Peyer's patch (tissue), 4 donors: Measurements from ENCODE around the gene FAM241A. TPM values are rescaled to one million over a fixed set of nuclear protein-coding genes. Genes with fewer than 3 reads are reported as not detected.

Source experiments
- DNase-seq, 3 donors: peaks; one replicate each; pipeline ENCODE4 v3.0.0-alpha.2; 2017 to 2019
- H3K27ac ChIP-seq, 4 donors: fragments of 200-600 bp; sonication (generic); one replicate each; pipeline ENCODE4 v1.5.1; 2016 to 2019
- H3K27me3 ChIP-seq, 2 donors: fragments of 200-600 bp; sonication (generic); one replicate each; pipeline ENCODE4 v1.5.1; 2019
- H3K36me3 ChIP-seq, 3 donors: fragments of 200-600 bp; sonication (generic); one replicate each; pipeline ENCODE4 v1.5.1; 2016 to 2019
- H3K4me1 ChIP-seq, 4 donors: fragments of 200-600 bp; sonication (generic); one replicate each; pipeline ENCODE4 v1.5.1; 2016 to 2019
- H3K4me3 ChIP-seq, 4 donors: fragments of 200-600 bp; sonication (generic); 1 replicate in 3 of 4; 2 replicates in 1 of 4; pipeline ENCODE4 v1.5.1; 2016 to 2019; ENCODE audit warnings: mild to moderate bottlenecking in 1 of 4
- H3K9me3 ChIP-seq, 4 donors: fragments of 200-600 bp; sonication (generic); one replicate each; pipeline ENCODE4 v1.5.1; 2016 to 2019; ENCODE audit warnings: mild to moderate bottlenecking in 1 of 4
- CTCF ChIP-seq, 6 experiments: fragments of 450-650 bp in 4 of 6; fragments of 200-600 bp in 2 of 6; sonication (generic) in 1 of 6; IDR thresholded peaks; one replicate each; pipeline ENCODE4 v1.5.1; 2017 to 2019; ENCODE audit warnings: antibody characterized with exemption in 6 of 6, mild to moderate bottlenecking in 3 of 6, moderate library complexity in 1 of 6
- POLR2A ChIP-seq, 2 donors: fragments of 450-650 bp; IDR thresholded peaks; one replicate each; pipeline ENCODE4 v1.5.1; 2017; ENCODE audit warnings: antibody characterized with exemption in 2 of 2, mild to moderate bottlenecking in 2 of 2, moderate library complexity in 2 of 2
- total RNA-seq, 4 donors: library from RNA; depleted of rRNA; stranded (reverse); fragments of >200 nt; gene quantifications; one replicate each; pipeline ENCODE4 v1.1.0, GENCODE V29; 2016

The FAM241A gene
- total RNA-seq, 4 donors from 2014 or later: 0.47 to 2.5 (median 1.2) TPM

GRCh38 chr4:112230879-112231778 lies 85.9 kb downstream of the FAM241A start:
- Histone ChIP-seq H3K27ac (peak overlapping the region; percentile 95 to 100 (median 98)), H3K4me3 (peak overlapping the region; percentile 80 to 99 (median 96)), H3K9me3 (no peaks in the 10 kb centered on the region), H3K4me1 (peaks cover 0 to 5% (median 0%) of the 10 kb centered on the region in 4 donors), H3K36me3 (no peaks in the 10 kb centered on the region), H3K27me3 (no peaks in the 10 kb centered on the region)
- TF ChIP-seq POLR2A (IDR thresholded peaks at IDR 0.05) (no peak), CTCF (IDR thresholded peaks at IDR 0.05) (no peak)
- DNase-seq: peak; percentile 96 to 100 (median 99)

GRCh38 chr4:112231779-112232713 lies 86.8 kb downstream of the FAM241A start, which contains the start of gene AP1AR:
Gene AP1AR (plus strand): TSS chr4:112231787. CDS start chr4:112232092, 305 bp downstream.
- peak within 1 kb of the TSS; percentile 95 to 100 (median 98) for H3K27ac ChIP-seq
- no peaks in the 10 kb centered on the region for H3K9me3 ChIP-seq
- peak within 1 kb of the TSS; percentile 80 to 99 (median 96) for H3K4me3 ChIP-seq
- no peaks in the 10 kb centered on the region for H3K36me3 ChIP-seq
- peak; percentile 94 to 96 for TF ChIP-seq POLR2A (IDR thresholded peaks at IDR 0.05)
- TF ChIP-seq CTCF (IDR thresholded peaks at IDR 0.05): peak in 5 of 6 experiments; percentile 15 to 39 (median 36)
- DNase-seq: peak; percentile 86 to 94 (median 88)
- H3K4me1 ChIP-seq: peaks cover 0 to 5% (median 0%) of the 10 kb centered on the region in 4 donors
- H3K27me3 ChIP-seq: no peaks in the 10 kb centered on the region

- Histone ChIP-seq H3K4me3 (no peak overlapping the region), H3K9me3 (no peaks in the 10 kb centered on the region), H3K27me3 (no peaks in the 10 kb centered on the region), H3K27ac (no peak overlapping the region), H3K4me1 (peaks cover 0 to 5% (median 0%) of the 10 kb centered on the region in 4 donors), H3K36me3 (no peaks in the 10 kb centered on the region)
- DNase-seq: peak in 2 of 3 donors; percentile 55 to 88
- peak; percentile 41 to 92 (median 83) for TF ChIP-seq CTCF (IDR thresholded peaks at IDR 0.05)
- TF ChIP-seq POLR2A (IDR thresholded peaks at IDR 0.05): no peak
These were observed 89.8 kb downstream of the FAM241A start for GRCh38 chr4:112234952-112235609.

- peaks cover 0 to 5% (median 0%) of the 10 kb centered on the region in 4 donors for H3K4me1 ChIP-seq
- H3K27ac ChIP-seq: no peak overlapping the region
- no peak overlapping the region for H3K4me3 ChIP-seq
- TF ChIP-seq POLR2A (IDR thresholded peaks at IDR 0.05) (no peak), CTCF (IDR thresholded peaks at IDR 0.05) (no peak)
- no peaks in the 10 kb centered on the region for H3K27me3 ChIP-seq
- no peaks in the 10 kb centered on the region for H3K36me3 ChIP-seq
- H3K9me3 ChIP-seq: no peaks in the 10 kb centered on the region
- DNase-seq: no peak
These were observed 90.8 kb downstream of the FAM241A start for GRCh38 chr4:112236040-112236439.

GRCh38 chr4:112238833-112239232 lies 93.6 kb downstream of the FAM241A start:
- Histone ChIP-seq H3K36me3 (no peaks in the 10 kb centered on the region), H3K27me3 (no peaks in the 10 kb centered on the region), H3K9me3 (no peaks in the 10 kb centered on the region), H3K4me3 (no peak overlapping the region), H3K27ac (no peak overlapping the region), H3K4me1 (peaks cover 0 to 5% (median 0%) of the 10 kb centered on the region in 4 donors)
- DNase-seq: no peak
- TF ChIP-seq POLR2A (IDR thresholded peaks at IDR 0.05) (no peak), CTCF (IDR thresholded peaks at IDR 0.05) (no peak)
